Astrocyte of the cerebellum (primary cell): ENCODE data around the gene ATP2B3.
A peak's percentile ranks its signal among the peaks of the same experiment; 100 is the strongest.

Source experiments
- DNase-seq: peaks from one replicate; pipeline ENCODE4 v3.0.0-alpha.2; 2011; ENCODE audit warnings: low read depth
- H3K4me3 ChIP-seq: 2 replicates; pipeline ENCODE4 v1.5.1; 2011; ENCODE audit warnings: mild to moderate bottlenecking, low read depth, low read length, moderate library complexity
- CTCF ChIP-seq: IDR thresholded peaks from 2 replicates; pipeline ENCODE4 v1.5.1; 2012; ENCODE audit warnings: low read length, low read depth, moderate library complexity, mild to moderate bottlenecking; ENCODE audit errors: missing control alignments
- in situ Hi-C: cut with HindIII; loops from 2 replicates; pipeline ENCODE4 v1.10.0; 2017; ENCODE audit warnings: low sequenced_read_pairs

Gene ATP2B3

DNA sequence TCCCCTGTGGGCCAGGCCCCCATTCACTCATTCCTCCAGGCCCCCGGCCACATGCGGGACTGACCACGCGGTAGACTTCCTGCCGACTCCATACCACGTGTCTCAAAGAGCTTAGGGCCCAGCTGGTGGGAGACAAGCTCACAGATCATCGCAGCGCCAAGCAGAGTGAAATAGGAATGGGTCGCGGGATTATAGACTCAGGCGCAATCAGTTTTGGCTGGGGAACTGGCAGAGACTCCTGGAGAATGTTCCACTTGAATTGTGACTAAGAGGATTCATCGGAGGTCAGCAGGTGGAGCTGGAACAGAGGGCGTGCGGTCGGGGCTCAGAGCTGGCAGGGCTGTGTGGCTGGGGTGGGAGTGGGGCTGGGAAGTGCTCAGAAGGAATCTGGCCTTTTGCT is 15.6 kb downstream of the ATP2B3 start:
- in situ Hi-C loops: no loop called here
- no peak overlapping the region for H3K4me3 ChIP-seq
- TF ChIP-seq CTCF: no peak
- DNase-seq: no peak

- no peak for TF ChIP-seq CTCF
- no peak for DNase-seq
- no peak overlapping the region for H3K4me3 ChIP-seq
- in situ Hi-C loops: no loop called here
Measured at GRCh38 chrX:153537080-153537479, 19.6 kb downstream of the ATP2B3 start.

DNA sequence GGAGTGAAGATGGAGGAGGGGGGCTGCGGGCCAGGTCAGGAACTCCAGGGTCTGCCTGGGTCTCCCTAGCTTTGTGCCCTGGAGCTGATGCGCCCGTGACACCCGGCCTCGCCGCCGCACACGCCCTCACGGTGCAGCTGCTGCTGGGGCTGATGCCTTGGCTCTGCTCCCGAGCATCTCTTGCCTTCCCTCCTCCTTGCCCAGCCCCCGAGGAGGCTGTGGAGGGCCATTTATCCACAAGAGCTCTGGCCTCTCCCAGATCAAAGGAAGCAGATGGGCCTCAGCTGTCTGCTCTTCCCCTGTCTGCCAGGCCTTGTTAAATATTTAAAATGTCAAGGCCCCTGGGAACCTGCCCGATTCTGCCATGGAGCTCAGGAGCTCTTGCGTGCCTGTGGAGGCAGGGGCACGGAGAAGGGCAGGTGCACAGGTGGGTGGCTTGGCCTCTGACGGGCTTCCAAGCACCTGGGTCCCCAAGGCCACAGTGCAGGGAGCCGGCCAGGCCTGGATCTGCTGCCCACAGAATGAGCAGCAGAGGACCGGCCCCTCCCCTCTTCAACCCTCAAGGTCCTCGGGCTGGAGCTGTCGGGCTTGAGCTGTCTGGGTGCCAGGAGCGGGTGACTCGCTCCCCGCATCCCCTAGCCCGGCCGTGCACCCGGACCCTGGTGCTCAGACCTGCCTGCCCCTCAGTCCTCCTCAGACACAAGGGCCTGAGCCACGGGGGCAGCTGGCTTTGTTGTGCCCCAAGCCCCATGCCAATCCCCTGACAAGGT is 20.3 kb downstream of the ATP2B3 start:
- no peak for DNase-seq
- no peak overlapping the region for H3K4me3 ChIP-seq
- in situ Hi-C loops: no loop called here
- no peak for TF ChIP-seq CTCF

DNA sequence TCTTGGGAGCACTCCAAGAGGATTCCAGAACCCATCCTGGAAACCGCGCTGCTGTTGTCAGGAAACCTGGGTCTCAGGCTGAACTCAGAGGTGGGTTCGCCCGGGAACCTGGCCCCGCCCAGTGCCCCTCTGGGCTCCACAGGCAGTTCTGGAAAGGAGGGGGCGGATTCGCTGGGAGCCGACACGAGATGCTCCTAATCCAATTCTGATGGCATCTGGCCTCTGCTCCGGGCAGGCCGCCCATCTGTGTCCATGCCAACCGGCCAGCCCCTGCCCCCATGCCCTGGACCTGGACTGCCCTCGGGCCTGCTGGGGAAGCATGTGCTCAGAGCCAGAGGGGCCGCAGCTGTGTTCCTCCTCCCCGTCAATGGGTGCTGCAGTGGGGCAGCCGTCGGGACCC is 21.0 kb downstream of the ATP2B3 start:
- in situ Hi-C loops: no loop called here
- DNase-seq: no peak
- no peak overlapping the region for H3K4me3 ChIP-seq
- no peak for TF ChIP-seq CTCF

DNA sequence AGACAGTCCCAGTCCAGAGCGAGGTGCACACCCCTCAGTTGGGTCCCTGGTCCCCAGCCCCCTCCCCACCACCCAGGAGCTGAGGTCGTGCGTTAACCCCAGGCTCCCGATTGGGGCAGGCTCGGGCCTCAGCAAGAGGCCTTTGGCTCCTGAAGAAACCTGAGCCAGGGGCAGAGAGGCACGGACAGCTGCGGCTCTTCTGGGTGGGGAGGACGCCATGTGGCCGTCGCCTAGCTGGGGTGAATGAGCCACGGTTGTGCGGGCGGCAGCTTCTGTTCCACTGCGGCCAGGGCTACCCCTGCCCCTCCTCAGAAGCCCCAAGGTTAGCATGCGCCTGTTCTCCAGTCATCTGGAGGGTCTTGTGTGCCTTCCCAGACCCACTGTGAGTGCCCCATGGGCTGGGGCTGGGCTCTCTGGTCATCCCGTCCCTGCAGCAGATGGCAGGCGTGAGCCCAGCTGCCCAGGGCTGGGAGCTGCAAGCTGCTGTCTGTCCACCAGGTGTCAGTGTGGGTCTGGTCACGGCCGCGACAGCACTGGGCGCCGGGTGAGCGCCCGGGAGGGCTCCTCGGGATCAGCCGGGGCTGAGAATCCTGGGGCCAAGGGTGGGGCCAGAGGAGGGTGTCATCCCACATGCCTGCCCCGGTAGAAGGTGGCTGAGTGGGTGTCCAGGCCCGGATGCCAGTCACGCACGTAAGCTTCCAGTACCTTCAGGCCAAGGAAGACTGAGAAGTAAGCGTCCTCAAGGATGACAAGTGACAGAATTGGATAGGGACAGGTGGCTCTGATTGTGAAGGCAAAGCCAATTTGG is 21.9 kb downstream of the ATP2B3 start:
- in situ Hi-C loops: no loop called here
- no peak overlapping the region for H3K4me3 ChIP-seq
- DNase-seq: peak; percentile 19
- TF ChIP-seq CTCF: peak; percentile 77

DNA sequence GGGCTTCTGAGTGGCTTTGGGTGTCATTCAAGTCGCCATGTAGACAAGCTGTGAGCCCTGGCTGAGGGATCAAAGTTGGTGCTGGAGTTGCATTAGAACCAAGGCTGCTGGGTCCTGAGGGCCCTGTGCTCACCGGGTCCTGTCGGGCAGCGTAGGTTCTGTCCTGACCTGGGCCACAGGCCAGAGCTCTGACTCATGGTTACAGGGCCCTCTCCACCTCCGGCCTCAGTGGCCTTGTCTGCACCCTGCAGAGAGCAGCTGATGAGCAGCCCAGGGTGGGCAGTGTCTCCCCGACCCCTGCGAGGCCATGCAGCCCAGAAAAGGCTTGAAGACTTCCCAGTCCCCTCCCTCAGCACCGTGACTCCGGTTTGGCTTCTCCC is 22.5 kb downstream of the ATP2B3 start:
- no peak overlapping the region for H3K4me3 ChIP-seq
- in situ Hi-C loops: no loop called here
- no peak for DNase-seq
- TF ChIP-seq CTCF: no peak
